Measurements from ENCODE around the gene TIPARP. TPM values are rescaled to one million over a fixed set of nuclear protein-coding genes. Genes with fewer than 3 reads are reported as not detected.
"Not testable (repeated sequence)": the region's sequence is repeated elsewhere in the genome, so short reads cannot be mapped to it uniquely, and the experiment has no call there.

Gene TIPARP
- total RNA-seq, 1 experiment from 2014 or later: 13.4 TPM

- no peak for DNase-seq
- Histone ChIP-seq H3K4me3 (ENCODE audit: insufficient read depth, low read depth, low read length) (no peak overlapping the region), H3K36me3 (replicated peaks; ENCODE audit: control insufficient read depth, insufficient read depth, low read length) (no peaks in the 10 kb centered on the region), H3K27me3 (ENCODE audit: control insufficient read depth, insufficient read depth, low read length) (no peaks in the 10 kb centered on the region)
Measured at GRCh38 chr3:156727519-156728205, 53.3 kb downstream of the TIPARP start.

GRCh38 chr3:156728267-156728985 lies 54.0 kb downstream of the TIPARP start:
- Histone ChIP-seq H3K27me3 (ENCODE audit: control insufficient read depth, insufficient read depth, low read length) (no peaks in the 10 kb centered on the region), H3K36me3 (replicated peaks; ENCODE audit: control insufficient read depth, insufficient read depth, low read length) (no peaks in the 10 kb centered on the region), H3K4me3 (ENCODE audit: insufficient read depth, low read depth, low read length) (no peak overlapping the region)
- DNase-seq: no peak

- H3K36me3 ChIP-seq (replicated peaks; ENCODE audit: control insufficient read depth, insufficient read depth, low read length): no peaks in the 10 kb centered on the region
- H3K27me3 ChIP-seq (ENCODE audit: control insufficient read depth, insufficient read depth, low read length): no peaks in the 10 kb centered on the region
- H3K4me3 ChIP-seq (ENCODE audit: insufficient read depth, low read depth, low read length): no peak overlapping the region
- DNase-seq: no peak
Measured at GRCh38 chr3:156729460-156730179, 55.2 kb downstream of the TIPARP start.

- Histone ChIP-seq H3K4me3 (ENCODE audit: insufficient read depth, low read depth, low read length) (no peak overlapping the region), H3K27me3 (ENCODE audit: control insufficient read depth, insufficient read depth, low read length) (no peaks in the 10 kb centered on the region; the same call in 1 of the 2 replicates), H3K36me3 (replicated peaks; ENCODE audit: control insufficient read depth, insufficient read depth, low read length) (no peaks in the 10 kb centered on the region)
- DNase-seq: no peak
Measured at GRCh38 chr3:156731813-156732212, 57.4 kb downstream of the TIPARP start.

GRCh38 chr3:156732261-156732660 lies 57.9 kb downstream of the TIPARP start:
- Histone ChIP-seq H3K36me3 (replicated peaks; ENCODE audit: control insufficient read depth, insufficient read depth, low read length) (no peaks in the 10 kb centered on the region), H3K27me3 (ENCODE audit: control insufficient read depth, insufficient read depth, low read length) (no peaks in the 10 kb centered on the region; the same call in 1 of the 2 replicates), H3K4me3 (ENCODE audit: insufficient read depth, low read depth, low read length) (no peak overlapping the region)
- no peak for DNase-seq

- no peaks in the 10 kb centered on the region; the same call in 1 of the 2 replicates for H3K27me3 ChIP-seq (ENCODE audit: control insufficient read depth, insufficient read depth, low read length)
- no peaks in the 10 kb centered on the region for H3K36me3 ChIP-seq (replicated peaks; ENCODE audit: control insufficient read depth, insufficient read depth, low read length)
Measured at GRCh38 chr3:156732715-156733421, 58.5 kb downstream of the TIPARP start.

GRCh38 chr3:156734661-156735060 lies 60.3 kb downstream of the TIPARP start:
- DNase-seq; H3K36me3 ChIP-seq (replicated peaks; ENCODE audit: control insufficient read depth, insufficient read depth, low read length); H3K27me3 ChIP-seq (ENCODE audit: control insufficient read depth, insufficient read depth, low read length); H3K4me3 ChIP-seq (ENCODE audit: insufficient read depth, low read depth, low read length): not testable (repeated sequence)

More at GRCh38 chr3:156732715-156733421, 58.5 kb downstream of the TIPARP start:
- H3K4me3 ChIP-seq (ENCODE audit: insufficient read depth, low read depth, low read length): no peak overlapping the region
- DNase-seq: no peak

GRCh38 chr3:156735471-156735870 lies 61.1 kb downstream of the TIPARP start:
- no peak for DNase-seq
- Histone ChIP-seq H3K4me3 (ENCODE audit: insufficient read depth, low read depth, low read length) (no peak overlapping the region), H3K36me3 (replicated peaks; ENCODE audit: control insufficient read depth, insufficient read depth, low read length) (no peaks in the 10 kb centered on the region), H3K27me3 (ENCODE audit: control insufficient read depth, insufficient read depth, low read length) (no peaks in the 10 kb centered on the region; the same call in 1 of the 2 replicates)

GRCh38 chr3:156737049-156737448 lies 62.7 kb downstream of the TIPARP start:
- not testable (repeated sequence) for H3K4me3 ChIP-seq (ENCODE audit: insufficient read depth, low read depth, low read length); H3K36me3 ChIP-seq (replicated peaks; ENCODE audit: control insufficient read depth, insufficient read depth, low read length); DNase-seq; H3K27me3 ChIP-seq (ENCODE audit: control insufficient read depth, insufficient read depth, low read length)

GRCh38 chr3:156738251-156738650 lies 63.9 kb downstream of the TIPARP start:
- Histone ChIP-seq H3K27me3 (ENCODE audit: control insufficient read depth, insufficient read depth, low read length) (no peaks in the 10 kb centered on the region; the same call in 1 of the 2 replicates), H3K36me3 (replicated peaks; ENCODE audit: control insufficient read depth, insufficient read depth, low read length) (no peaks in the 10 kb centered on the region), H3K4me3 (ENCODE audit: insufficient read depth, low read depth, low read length) (no peak overlapping the region)
- no peak for DNase-seq

GRCh38 chr3:156739976-156740375 lies 65.6 kb downstream of the TIPARP start:
- Histone ChIP-seq H3K4me3 (ENCODE audit: insufficient read depth, low read depth, low read length) (no peak overlapping the region), H3K27me3 (ENCODE audit: control insufficient read depth, insufficient read depth, low read length) (no peaks in the 10 kb centered on the region; the same call in 1 of the 2 replicates), H3K36me3 (replicated peaks; ENCODE audit: control insufficient read depth, insufficient read depth, low read length) (no peaks in the 10 kb centered on the region)
- no peak for DNase-seq

- H3K36me3 ChIP-seq (replicated peaks; ENCODE audit: control insufficient read depth, insufficient read depth, low read length); H3K4me3 ChIP-seq (ENCODE audit: insufficient read depth, low read depth, low read length); H3K27me3 ChIP-seq (ENCODE audit: control insufficient read depth, insufficient read depth, low read length); DNase-seq: not testable (repeated sequence)
Measured at GRCh38 chr3:156740581-156740980, 66.2 kb downstream of the TIPARP start.

- no peaks in the 10 kb centered on the region for H3K36me3 ChIP-seq (replicated peaks; ENCODE audit: control insufficient read depth, insufficient read depth, low read length)
- no peak for DNase-seq
- H3K4me3 ChIP-seq (ENCODE audit: insufficient read depth, low read depth, low read length): no peak overlapping the region
- H3K27me3 ChIP-seq (ENCODE audit: control insufficient read depth, insufficient read depth, low read length): no peaks in the 10 kb centered on the region
Measured at GRCh38 chr3:156741935-156742334, 67.5 kb downstream of the TIPARP start.

GRCh38 chr3:156742401-156742800 lies 68.0 kb downstream of the TIPARP start:
- no peak for DNase-seq
- Histone ChIP-seq H3K27me3 (ENCODE audit: control insufficient read depth, insufficient read depth, low read length) (no peaks in the 10 kb centered on the region), H3K4me3 (ENCODE audit: insufficient read depth, low read depth, low read length) (no peak overlapping the region), H3K36me3 (replicated peaks; ENCODE audit: control insufficient read depth, insufficient read depth, low read length) (no peaks in the 10 kb centered on the region)
